OCI-LY1 (cell line): ENCODE measurements around the gene RBMS1.

Experiments
- H2AFZ ChIP-seq: fragments of 200-600 bp; sonication (generic), shearing (Covaris generic); 2 replicates; pipeline ENCODE4 v1.6.0; 2014; ENCODE audit warnings: antibody characterized with exemption, mild to moderate bottlenecking, low read length
- H3F3A ChIP-seq: fragments of 200-600 bp; sonication (generic), shearing (Covaris generic); 2 replicates; pipeline ENCODE4 v1.6.0; 2014; ENCODE audit warnings: mild to moderate bottlenecking, antibody characterized with exemption, low read length, moderate library complexity; ENCODE audit not compliant: insufficient read depth
- H3K27ac ChIP-seq: fragments of 200-600 bp; sonication (generic); 2 replicates; pipeline ENCODE4 v1.5.1; 2014; ENCODE audit warnings: low read length, mixed run types, mild to moderate bottlenecking, low read depth; ENCODE audit not compliant: poor library complexity, severe bottlenecking
- H3K27me3 ChIP-seq: fragments of 200-600 bp; sonication (generic); 2 replicates; pipeline ENCODE4 v1.6.0; 2014; ENCODE audit warnings: antibody characterized with exemption, mild to moderate bottlenecking, low read length, moderate library complexity; ENCODE audit not compliant: insufficient read depth
- H3K36me3 ChIP-seq: fragments of 200-600 bp; sonication (generic); 2 replicates; pipeline ENCODE4 v1.6.1; 2014; ENCODE audit warnings: mild to moderate bottlenecking, antibody characterized with exemption, low read length, moderate library complexity, mixed read lengths; ENCODE audit not compliant: insufficient read depth
- H3K4me1 ChIP-seq: fragments of 200-600 bp; sonication (generic); 2 replicates; pipeline ENCODE4 v1.5.1; 2014; ENCODE audit warnings: mild to moderate bottlenecking, low read length, moderate library complexity; ENCODE audit not compliant: insufficient read depth, severe bottlenecking
- H3K4me2 ChIP-seq: fragments of 200-600 bp; sonication (generic), shearing (Covaris generic); 2 replicates; pipeline ENCODE4 v1.6.1; 2014; ENCODE audit warnings: low read length
- H3K4me3 ChIP-seq: fragments of 200-600 bp; sonication (generic); 2 replicates; pipeline ENCODE4 v1.5.1; 2014; ENCODE audit warnings: low read length, low read depth, mild to moderate bottlenecking, mixed read lengths; ENCODE audit not compliant: poor library complexity, severe bottlenecking
- H3K79me2 ChIP-seq: fragments of 200-600 bp; shearing (Covaris generic); 2 replicates; pipeline ENCODE4 v1.6.1; 2016; ENCODE audit warnings: mixed run types, low read length, mixed read lengths; ENCODE audit not compliant: insufficient read depth
- H3K9ac ChIP-seq: fragments of 200-600 bp; sonication (generic), shearing (Covaris generic); 2 replicates; pipeline ENCODE4 v1.6.1; 2014; ENCODE audit warnings: mild to moderate bottlenecking, low read length, mixed read lengths
- H3K9me2 ChIP-seq: fragments of 200-600 bp; sonication (generic), shearing (Covaris generic); 2 replicates; pipeline ENCODE4 v1.6.1; 2014; ENCODE audit warnings: low read depth, mild to moderate bottlenecking, low read length, mixed read lengths
- H3K9me3 ChIP-seq: fragments of 200-600 bp; shearing (Covaris generic); 2 replicates; pipeline ENCODE4 v1.6.1; 2014; ENCODE audit warnings: low read length, mixed read lengths
- H4K20me1 ChIP-seq: fragments of 200-600 bp; sonication (generic), shearing (Covaris generic); 2 replicates; pipeline ENCODE4 v1.6.0; 2016; ENCODE audit warnings: mild to moderate bottlenecking, low read length; ENCODE audit not compliant: insufficient read depth
- CTCF ChIP-seq: fragments of 200-600 bp; sonication (generic), shearing (Covaris generic); IDR thresholded peaks from 2 replicates; pipeline ENCODE4 v1.5.1; 2017; ENCODE audit warnings: mild to moderate bottlenecking, antibody characterized with exemption, low read length, moderate library complexity, mixed read lengths
- EZH2 ChIP-seq: fragments of 200-600 bp; sonication (generic), shearing (Covaris generic); IDR thresholded peaks from 2 replicates; pipeline ENCODE4 v1.8.0; 2017; ENCODE audit warnings: borderline replicate concordance, mixed run types, mild to moderate bottlenecking, antibody characterized with exemption, low read length, moderate library complexity, mixed read lengths

Gene RBMS1

DNA sequence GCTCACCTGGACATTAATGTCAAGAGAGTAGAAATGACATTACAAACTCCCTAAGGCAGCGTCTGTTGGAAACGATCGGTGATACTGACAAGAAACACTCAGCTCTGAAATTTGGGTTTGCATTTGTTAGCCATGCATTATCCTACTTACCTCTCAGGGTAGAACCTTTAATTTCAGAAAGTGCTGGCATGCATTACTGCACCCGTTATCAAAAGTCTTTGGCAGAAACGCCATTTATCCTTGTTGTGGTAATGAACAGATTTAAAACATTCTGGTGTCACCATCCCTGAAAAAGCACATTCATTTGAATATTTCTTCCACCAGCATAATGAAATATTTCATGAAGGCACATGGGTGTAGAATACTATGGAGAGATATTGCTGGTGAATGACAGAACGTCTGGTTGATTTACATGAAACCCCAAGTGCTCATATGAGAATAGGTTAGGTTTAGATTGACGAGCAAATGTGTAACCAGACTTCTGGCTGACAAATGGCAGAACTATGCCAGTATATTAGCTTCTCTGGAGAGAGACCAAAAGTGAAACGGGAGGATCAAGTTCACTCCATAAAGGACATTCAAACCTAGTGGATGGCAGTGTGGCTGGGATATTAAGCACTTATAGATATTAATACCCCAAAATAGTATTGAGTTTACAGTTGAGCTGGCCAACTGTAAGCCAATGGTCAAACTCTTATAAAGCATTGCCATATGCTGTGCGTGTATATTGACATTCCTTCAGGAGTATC lies 240.0 kb downstream of the RBMS1 start:
- H4K20me1 ChIP-seq = no peaks in the 10 kb centered on the region
- H3K9me3 ChIP-seq = no peaks in the 10 kb centered on the region
- no peaks in the 10 kb centered on the region for H3K36me3 ChIP-seq
- H3K4me2 ChIP-seq = no peak overlapping the region
- H3K27ac ChIP-seq = no peak overlapping the region
- TF ChIP-seq CTCF = no peak
- no peak overlapping the region for H3K4me3 ChIP-seq
- H3K4me1 ChIP-seq = no peaks in the 10 kb centered on the region
- H3K79me2 ChIP-seq = no peaks in the 10 kb centered on the region
- no peaks in the 10 kb centered on the region for H3F3A ChIP-seq
- no peak overlapping the region for H3K9ac ChIP-seq
- H2AFZ ChIP-seq = no peak overlapping the region
- H3K9me2 ChIP-seq = no peaks in the 10 kb centered on the region
- H3K27me3 ChIP-seq = no peaks in the 10 kb centered on the region

DNA sequence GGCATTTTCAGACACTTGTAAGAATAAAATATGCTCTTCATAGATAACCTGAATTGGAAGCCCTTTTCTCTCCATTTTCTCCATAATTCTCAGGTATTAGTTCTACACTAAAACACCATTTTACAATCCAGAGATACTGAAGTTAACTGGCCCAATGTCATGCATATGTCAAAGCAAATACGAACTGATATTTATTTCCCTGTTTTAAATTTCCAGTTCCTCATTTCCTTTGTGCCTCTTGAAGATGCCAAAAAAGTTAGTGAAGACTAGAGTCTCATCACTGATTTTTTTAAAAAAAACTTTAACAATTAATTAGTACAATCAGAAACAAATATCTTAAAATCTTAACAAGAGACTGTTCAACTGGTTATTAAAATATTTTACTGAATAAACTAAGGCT lies 240.7 kb downstream of the RBMS1 start:
- Histone ChIP-seq H3K27me3 (no peaks in the 10 kb centered on the region), H3F3A (no peaks in the 10 kb centered on the region), H3K79me2 (no peaks in the 10 kb centered on the region), H3K9me2 (no peaks in the 10 kb centered on the region), H3K4me3 (no peak overlapping the region), H3K4me1 (no peaks in the 10 kb centered on the region), H3K9ac (no peak overlapping the region), H4K20me1 (no peaks in the 10 kb centered on the region), H2AFZ (no peak overlapping the region), H3K4me2 (no peak overlapping the region), H3K36me3 (no peaks in the 10 kb centered on the region), H3K27ac (no peak overlapping the region), H3K9me3 (no peaks in the 10 kb centered on the region)
- TF ChIP-seq CTCF (no peak), EZH2 (no peak)

DNA sequence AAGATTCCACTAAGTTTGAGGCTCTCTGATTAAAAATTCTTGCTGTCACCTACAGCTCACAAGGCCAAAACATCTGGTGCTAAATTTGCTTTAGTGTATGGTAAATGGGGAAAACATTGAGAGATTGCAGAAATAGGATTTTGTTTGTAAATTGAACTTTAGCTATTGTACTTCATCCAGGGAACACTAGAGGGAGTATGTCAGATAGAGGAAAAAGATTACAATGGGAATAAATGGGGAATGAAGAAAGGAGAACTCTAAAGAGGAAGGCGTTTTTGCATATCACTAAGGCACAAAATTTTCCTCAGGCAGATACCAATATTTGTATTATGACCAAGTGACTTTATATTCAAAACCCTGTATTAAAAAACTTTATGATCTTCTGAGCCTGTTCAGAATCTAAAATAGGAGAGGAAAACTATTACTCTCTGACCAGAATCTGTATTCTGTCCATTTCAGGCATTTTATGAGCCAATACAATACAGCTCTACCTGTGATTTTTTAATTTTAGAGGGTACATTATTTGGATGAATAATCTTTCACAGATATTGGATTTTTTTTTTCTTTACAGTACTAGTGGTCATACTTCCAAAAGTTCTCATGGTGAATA lies 241.2 kb downstream of the RBMS1 start:
- no peak for TF ChIP-seq EZH2
- peak; percentile 67 for TF ChIP-seq CTCF
- H3K4me1 ChIP-seq = no peaks in the 10 kb centered on the region
- no peak overlapping the region for H2AFZ ChIP-seq
- H3K79me2 ChIP-seq = no peaks in the 10 kb centered on the region
- no peaks in the 10 kb centered on the region for H4K20me1 ChIP-seq
- H3K27me3 ChIP-seq = no peaks in the 10 kb centered on the region
- H3K4me3 ChIP-seq = no peak overlapping the region
- no peak overlapping the region for H3K27ac ChIP-seq
- no peak overlapping the region for H3K4me2 ChIP-seq
- H3F3A ChIP-seq = no peaks in the 10 kb centered on the region
- H3K9me2 ChIP-seq = no peaks in the 10 kb centered on the region
- H3K9ac ChIP-seq = no peak overlapping the region
- no peaks in the 10 kb centered on the region for H3K36me3 ChIP-seq
- no peaks in the 10 kb centered on the region for H3K9me3 ChIP-seq
